ENCODE data around the gene ORM1.

DNA sequence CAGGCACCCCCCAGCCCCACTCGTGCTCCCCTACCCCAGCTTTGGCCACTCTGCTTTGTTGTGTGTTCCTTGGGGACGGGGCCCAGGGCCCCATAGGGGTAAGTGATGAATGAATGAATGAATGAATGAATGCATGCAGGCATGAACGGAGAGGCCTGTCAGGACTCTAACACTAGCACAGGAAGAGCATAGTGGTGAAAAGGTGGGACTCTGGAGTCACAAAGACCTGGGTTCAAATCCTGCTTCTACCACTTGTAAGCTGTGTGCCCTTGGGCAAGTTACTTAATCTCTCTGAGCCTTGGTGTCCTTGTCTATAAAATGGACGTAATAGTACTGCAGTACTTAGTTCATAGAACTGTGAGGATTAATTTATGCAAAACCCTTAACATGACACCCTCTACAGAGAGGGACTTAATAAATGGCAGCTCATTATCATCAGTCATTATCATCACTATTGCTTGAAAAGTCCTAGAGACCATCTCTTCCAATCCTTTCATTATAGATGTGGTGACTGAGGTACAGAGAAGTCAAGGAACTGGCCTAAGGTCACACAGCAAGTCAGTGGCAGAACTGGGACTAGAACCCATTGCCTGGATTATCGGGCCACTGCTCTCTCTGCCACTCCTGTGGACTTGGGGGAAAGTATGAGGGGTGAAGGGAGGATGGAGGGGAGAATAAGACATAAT lies 20.0 kb downstream of the ORM1 start:
- TF ChIP-seq, protein P1, sequence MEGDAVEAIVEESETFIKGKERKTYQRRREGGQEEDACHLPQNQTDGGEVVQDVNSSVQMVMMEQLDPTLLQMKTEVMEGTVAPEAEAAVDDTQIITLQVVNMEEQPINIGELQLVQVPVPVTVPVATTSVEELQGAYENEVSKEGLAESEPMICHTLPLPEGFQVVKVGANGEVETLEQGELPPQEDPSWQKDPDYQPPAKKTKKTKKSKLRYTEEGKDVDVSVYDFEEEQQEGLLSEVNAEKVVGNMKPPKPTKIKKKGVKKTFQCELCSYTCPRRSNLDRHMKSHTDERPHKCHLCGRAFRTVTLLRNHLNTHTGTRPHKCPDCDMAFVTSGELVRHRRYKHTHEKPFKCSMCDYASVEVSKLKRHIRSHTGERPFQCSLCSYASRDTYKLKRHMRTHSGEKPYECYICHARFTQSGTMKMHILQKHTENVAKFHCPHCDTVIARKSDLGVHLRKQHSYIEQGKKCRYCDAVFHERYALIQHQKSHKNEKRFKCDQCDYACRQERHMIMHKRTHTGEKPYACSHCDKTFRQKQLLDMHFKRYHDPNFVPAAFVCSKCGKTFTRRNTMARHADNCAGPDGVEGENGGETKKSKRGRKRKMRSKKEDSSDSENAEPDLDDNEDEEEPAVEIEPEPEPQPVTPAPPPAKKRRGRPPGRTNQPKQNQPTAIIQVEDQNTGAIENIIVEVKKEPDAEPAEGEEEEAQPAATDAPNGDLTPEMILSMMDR (IDR thresholded peaks at IDR 0.05; ENCODE audit: low read length) = no peak
- TF ChIP-seq EZH2 (optimal IDR thresholded peaks at IDR 0.05; ENCODE audit: low read depth, low read length) (no peak), EZH2phosphoT487 (IDR thresholded peaks at IDR 0.05; ENCODE audit: low read length) (no peak)
